Measurements from ENCODE around the gene CCDC88B.

DNA sequence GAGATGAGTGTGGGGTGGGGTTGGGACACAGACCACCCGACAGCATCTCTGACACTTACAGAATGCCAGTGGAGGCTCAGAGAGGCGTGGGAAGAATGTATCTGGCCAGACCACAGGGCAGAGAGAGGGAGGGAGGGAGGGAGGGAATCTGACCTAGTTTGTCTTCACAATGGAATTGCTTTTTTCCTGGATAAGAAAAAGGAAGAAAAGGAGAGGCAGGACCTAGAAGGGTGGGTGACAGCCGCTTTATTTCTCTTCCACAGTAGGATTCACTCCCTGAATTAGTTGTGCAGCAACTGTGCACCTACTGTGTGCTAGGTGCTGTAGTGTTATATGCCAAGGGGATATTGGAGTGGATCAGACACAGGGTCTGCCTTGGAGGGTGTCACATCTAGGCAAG, 45.2 kb upstream of the CCDC88B start:
- no peak for TF ChIP-seq POLR2A (IDR thresholded peaks at IDR 0.05)
- TF ChIP-seq, protein P1, sequence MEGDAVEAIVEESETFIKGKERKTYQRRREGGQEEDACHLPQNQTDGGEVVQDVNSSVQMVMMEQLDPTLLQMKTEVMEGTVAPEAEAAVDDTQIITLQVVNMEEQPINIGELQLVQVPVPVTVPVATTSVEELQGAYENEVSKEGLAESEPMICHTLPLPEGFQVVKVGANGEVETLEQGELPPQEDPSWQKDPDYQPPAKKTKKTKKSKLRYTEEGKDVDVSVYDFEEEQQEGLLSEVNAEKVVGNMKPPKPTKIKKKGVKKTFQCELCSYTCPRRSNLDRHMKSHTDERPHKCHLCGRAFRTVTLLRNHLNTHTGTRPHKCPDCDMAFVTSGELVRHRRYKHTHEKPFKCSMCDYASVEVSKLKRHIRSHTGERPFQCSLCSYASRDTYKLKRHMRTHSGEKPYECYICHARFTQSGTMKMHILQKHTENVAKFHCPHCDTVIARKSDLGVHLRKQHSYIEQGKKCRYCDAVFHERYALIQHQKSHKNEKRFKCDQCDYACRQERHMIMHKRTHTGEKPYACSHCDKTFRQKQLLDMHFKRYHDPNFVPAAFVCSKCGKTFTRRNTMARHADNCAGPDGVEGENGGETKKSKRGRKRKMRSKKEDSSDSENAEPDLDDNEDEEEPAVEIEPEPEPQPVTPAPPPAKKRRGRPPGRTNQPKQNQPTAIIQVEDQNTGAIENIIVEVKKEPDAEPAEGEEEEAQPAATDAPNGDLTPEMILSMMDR (IDR thresholded peaks at IDR 0.05 in 4 of 5, conservative IDR thresholded peaks at IDR 0.05 in 1 of 5): no peak
